ENCODE data around the gene REN.

Gene REN

DNA sequence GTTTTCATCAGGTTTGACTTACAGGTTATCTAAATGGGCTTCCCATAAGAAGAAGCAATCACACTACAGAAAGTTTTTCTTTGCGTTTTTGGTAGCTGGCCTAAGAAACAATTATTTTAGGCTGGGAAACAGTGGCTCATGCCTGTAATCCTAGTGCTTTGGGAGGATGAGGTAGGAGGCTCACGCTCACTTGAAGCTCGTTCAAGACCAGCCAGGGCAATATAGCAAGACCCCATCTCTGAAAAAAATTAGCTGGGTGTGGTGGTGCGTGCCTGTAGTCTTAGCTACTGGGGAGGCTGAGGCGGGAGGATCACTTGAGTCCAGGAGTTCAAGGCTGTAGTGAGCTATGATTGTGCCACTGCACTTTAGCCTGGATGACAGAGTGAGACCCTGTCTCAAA is 1.6 kb upstream of the REN start:
- no peak overlapping the region for H3K27ac ChIP-seq
- TF ChIP-seq, protein P1, sequence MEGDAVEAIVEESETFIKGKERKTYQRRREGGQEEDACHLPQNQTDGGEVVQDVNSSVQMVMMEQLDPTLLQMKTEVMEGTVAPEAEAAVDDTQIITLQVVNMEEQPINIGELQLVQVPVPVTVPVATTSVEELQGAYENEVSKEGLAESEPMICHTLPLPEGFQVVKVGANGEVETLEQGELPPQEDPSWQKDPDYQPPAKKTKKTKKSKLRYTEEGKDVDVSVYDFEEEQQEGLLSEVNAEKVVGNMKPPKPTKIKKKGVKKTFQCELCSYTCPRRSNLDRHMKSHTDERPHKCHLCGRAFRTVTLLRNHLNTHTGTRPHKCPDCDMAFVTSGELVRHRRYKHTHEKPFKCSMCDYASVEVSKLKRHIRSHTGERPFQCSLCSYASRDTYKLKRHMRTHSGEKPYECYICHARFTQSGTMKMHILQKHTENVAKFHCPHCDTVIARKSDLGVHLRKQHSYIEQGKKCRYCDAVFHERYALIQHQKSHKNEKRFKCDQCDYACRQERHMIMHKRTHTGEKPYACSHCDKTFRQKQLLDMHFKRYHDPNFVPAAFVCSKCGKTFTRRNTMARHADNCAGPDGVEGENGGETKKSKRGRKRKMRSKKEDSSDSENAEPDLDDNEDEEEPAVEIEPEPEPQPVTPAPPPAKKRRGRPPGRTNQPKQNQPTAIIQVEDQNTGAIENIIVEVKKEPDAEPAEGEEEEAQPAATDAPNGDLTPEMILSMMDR (conservative IDR thresholded peaks at IDR 0.05): no peak

DNA sequence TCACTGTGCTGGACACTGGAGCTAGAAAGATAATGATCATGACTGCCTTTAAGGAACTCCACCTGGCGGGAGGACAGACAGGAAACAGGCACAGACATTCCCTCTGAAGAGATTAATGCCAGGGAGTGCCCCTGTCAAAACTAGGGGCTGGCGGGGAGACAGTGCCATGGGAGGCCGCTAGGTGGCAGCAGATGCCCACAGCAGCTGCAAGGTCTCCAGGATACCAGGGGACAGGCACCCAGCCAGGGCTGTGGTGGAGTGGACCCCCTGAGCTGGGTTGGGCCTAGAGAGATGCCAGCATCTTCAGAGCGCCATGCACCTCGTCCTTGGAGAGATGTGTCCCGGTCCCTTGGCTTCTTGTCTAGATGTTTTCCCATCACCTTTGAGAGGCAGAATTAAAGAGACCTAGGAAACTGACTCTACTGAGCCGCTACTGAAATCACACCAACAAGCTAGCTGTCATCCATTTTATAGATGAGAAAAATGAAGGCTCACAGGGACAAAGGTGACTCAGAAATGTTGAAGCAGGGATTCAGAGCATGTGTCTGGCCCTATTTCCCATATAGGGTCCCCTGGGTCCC is 3.6 kb downstream of the REN start:
- H3K27ac ChIP-seq: peak overlapping the region; percentile 24; the same call in 1 of the 2 replicates
- TF ChIP-seq, protein P1 (conservative IDR thresholded peaks at IDR 0.05): peak; percentile 99

DNA sequence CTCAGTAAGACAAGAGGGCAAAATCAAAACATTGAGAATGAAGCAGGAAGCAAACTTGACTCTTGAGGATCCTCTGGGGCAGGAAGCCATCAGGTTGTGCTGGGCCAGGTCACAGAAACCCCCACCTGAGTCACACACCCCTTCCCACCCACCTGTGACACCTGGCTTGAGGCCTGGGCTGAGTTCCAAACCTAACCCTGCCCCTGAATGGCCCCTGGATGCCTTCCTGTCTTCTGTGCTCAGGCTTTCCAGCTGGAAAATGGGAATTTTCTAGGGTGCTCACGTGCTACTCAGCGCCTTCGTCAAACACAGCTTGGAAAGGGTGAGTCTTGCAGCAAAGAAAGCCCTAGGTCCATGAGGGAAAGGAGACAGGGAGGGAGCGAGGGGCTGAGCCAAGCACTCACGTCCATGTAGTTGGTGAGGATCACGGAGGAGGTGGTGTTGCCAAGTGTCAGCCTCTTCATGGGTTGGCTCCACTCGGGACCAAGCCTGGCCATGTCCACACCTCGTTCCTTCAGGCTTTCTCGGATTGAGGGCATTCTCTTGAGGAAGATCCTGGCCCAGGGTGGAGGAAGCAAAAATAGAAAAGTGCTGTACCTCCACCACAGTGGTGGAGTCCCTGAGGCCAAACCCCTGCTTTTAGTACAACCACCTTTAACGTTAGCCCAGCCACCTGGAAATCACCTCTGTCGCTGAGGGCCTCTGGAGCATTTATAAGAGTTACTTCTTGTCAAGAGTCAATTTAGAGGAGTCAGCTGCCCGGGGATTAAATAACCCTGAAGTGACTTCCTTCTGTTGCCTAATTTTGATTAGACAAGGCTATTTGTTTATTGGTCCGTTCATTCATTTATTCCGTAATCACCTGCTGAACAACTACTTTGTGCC is 4.3 kb downstream of the REN start:
- peak overlapping the region; percentile 24 for H3K27ac ChIP-seq
- TF ChIP-seq, protein P1 (conservative IDR thresholded peaks at IDR 0.05): no peak

DNA sequence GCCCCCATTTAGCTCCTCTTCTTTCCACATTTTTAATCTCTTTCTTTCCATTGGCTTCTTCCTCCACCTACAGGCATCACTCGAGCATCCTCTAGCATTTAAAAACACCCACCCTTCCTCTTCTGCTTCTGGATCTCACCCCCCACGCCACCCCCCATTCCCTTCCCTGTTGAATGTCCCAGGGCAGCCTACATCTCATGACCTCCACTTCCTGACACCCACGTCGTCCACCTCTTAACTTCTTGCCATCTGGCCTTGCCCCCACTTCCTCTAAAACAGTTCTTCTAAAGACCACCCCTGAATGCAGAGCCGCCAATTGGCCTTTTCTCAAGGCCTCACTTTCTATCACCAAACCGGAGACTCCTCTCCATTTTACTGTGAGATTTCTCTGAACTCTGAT is 8.2 kb downstream of the REN start:
- no peak overlapping the region for H3K27ac ChIP-seq

DNA sequence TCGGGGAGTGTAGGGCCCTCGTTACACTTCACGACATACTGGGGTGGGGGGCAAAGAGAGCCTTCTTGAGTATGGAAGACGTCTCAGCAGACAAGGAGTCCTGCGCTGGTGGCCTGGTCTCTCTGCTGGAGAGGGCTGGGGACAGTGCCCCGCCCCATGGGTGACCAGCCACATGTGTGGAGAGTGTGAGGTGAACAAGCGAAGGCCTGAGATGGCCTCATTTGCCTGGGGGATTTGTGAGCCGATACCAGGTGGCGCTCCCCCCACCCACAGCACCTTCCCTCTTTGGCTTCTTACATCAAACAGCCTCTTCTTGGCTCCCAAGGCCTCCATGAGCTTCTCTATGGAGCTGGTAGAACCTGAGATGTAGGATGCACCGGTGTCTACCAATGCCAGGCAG is 10.3 kb downstream of the REN start:
- H3K27ac ChIP-seq: no peak overlapping the region
- TF ChIP-seq, protein P1 (conservative IDR thresholded peaks at IDR 0.05): no peak

More for the DNA sequence above, 8.2 kb downstream of the REN start:
- TF ChIP-seq, protein P1 (conservative IDR thresholded peaks at IDR 0.05): no peak

DNA sequence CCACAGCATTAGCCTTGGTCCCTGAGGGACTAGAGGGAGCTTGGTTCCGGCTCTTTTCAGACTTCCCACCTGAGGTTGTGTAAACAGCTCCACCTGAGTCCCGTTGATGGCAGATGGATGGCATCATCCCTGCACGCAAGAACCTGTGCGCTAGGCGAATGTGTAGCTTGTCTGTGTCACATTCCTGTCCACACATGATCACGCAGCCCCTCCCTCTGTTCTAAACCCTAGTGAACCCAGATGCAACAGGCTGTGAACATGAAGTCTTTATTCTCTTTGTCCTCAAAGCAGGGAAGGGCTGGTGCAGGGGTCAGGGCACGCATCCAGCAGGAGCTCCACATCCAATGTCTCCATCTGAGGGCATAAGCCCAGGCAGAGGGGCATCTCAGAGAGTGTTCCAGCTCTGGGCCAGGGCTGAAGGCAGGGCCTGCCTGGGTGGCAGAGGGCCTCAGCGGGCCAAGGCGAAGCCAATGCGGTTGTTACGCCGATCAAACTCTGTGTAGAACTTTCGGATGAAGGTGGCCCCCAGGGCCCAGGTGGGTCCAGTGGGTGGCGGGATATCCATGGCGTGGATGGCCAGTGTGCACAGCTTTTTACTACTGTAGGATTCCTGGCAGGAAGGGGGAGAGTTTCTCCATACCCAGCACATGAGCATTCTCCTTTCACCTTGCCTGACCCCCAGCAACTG is 11.4 kb downstream of the REN start:
- no peak overlapping the region for H3K27ac ChIP-seq
- TF ChIP-seq, protein P1 (conservative IDR thresholded peaks at IDR 0.05): no peak

DNA sequence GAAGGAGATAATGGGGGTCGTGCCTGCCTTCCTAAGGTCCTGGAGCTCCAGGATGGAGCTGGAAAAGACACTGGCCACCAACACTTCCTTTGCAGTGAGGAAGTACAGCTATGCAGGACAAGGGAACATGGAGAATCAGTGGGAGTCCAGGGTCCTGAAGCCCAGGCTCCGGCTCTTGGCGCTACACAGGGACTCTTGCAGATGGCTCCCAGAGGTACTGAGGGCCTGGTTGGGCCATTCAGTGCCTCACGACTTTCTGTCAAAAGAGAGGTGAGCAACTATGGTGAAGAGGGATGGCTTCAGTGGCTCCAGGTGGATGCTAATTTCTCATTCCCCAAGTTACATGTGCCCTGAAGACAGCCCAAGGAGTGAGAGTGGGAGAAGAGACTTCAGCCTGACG is 12.5 kb downstream of the REN start:
- no peak overlapping the region for H3K27ac ChIP-seq
- TF ChIP-seq, protein P1 (conservative IDR thresholded peaks at IDR 0.05): no peak
